Omental fat pad (tissue), 4 donors: ENCODE data around the gene HGS. TPM values are rescaled to one million over a fixed set of nuclear protein-coding genes. Genes with fewer than 3 reads are reported as not detected.

Source experiments
- ATAC-seq: fragments of 150-250 bp; one replicate; pipeline ENCODE4 v1.9.1; 2016; ENCODE audit warnings: mild to moderate bottlenecking, moderate library complexity; ENCODE audit not compliant: low FRiP score
- DNase-seq: peaks from one replicate; pipeline ENCODE4 v3.0.0-alpha.2; 2019; ENCODE audit warnings: low spot score
- total RNA-seq, 4 donors: library from RNA; depleted of rRNA; stranded (reverse); fragments of >200 nt; gene quantifications; one replicate each; pipeline ENCODE4 v1.1.0, GENCODE V29; 2016
- TF ChIP-seq, protein P1 (sequence below), 3 donors: fragments of 450-650 bp; IDR thresholded peaks; one replicate each; pipeline ENCODE4 v1.5.1; 2016 to 2017; ENCODE audit warnings: antibody characterized with exemption in 3 of 3, mild to moderate bottlenecking in 3 of 3, moderate library complexity in 2 of 3

HGS gene, protein sequence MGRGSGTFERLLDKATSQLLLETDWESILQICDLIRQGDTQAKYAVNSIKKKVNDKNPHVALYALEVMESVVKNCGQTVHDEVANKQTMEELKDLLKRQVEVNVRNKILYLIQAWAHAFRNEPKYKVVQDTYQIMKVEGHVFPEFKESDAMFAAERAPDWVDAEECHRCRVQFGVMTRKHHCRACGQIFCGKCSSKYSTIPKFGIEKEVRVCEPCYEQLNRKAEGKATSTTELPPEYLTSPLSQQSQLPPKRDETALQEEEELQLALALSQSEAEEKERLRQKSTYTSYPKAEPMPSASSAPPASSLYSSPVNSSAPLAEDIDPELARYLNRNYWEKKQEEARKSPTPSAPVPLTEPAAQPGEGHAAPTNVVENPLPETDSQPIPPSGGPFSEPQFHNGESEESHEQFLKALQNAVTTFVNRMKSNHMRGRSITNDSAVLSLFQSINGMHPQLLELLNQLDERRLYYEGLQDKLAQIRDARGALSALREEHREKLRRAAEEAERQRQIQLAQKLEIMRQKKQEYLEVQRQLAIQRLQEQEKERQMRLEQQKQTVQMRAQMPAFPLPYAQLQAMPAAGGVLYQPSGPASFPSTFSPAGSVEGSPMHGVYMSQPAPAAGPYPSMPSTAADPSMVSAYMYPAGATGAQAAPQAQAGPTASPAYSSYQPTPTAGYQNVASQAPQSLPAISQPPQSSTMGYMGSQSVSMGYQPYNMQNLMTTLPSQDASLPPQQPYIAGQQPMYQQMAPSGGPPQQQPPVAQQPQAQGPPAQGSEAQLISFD
- total RNA-seq: 100 to 1,000 TPM in 1 of 4 donors, 10 to 100 TPM in 3; 54.0 to 117 (median 66.9) TPM

DNA sequence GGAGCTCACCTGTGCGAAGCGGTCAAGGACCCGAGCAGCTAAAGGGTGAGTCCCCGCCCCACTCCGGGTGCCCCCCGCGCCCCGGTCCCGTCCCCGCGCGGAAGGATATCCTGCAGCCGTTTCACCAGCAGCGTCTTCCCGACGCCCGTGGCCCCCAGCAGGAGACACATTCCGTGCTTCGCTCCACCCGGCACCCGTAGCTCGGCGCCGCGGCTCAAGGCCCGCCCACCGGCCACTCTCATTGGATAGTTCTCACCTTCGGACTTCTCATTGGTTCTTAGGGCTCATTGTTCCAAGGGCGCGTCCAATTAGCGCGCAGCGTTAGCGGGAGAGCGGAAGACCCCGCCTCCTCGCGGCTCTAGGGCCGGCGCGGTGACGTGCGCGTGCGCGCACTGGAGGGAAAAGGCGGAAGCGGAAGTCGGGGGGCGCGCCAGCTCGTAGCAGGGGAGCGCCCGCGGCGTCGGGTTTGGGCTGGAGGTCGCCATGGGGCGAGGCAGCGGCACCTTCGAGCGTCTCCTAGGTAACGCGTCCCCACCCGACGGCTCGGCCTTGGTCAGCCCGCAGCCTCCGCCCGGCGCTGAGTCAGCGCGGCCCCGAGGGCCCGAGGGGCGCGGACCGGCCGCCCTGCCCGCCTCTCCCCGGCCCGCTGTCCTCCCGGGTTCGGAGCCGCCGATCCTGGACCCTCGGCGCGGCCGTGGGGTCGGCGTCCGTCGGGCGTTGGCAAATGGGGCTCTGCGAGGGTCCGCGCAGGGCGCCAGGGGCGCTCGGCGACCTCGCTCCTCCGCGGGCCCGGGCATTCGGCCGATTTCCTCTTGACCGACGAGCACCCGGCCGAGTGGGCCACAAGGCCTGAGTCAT, at the start of gene HGS, which contains the start of gene ARL16:
TSS of gene HGS (plus strand) at position 428 of the 858 bp plus-strand sequence. CDS start at position 484, 56 bp downstream.
TSS of gene ARL16 (minus strand) at position 214 of the 858 bp plus-strand sequence. CDS start at position 170, 44 bp downstream.
- DNase-seq: peak; percentile 92
- TF ChIP-seq, protein P1, sequence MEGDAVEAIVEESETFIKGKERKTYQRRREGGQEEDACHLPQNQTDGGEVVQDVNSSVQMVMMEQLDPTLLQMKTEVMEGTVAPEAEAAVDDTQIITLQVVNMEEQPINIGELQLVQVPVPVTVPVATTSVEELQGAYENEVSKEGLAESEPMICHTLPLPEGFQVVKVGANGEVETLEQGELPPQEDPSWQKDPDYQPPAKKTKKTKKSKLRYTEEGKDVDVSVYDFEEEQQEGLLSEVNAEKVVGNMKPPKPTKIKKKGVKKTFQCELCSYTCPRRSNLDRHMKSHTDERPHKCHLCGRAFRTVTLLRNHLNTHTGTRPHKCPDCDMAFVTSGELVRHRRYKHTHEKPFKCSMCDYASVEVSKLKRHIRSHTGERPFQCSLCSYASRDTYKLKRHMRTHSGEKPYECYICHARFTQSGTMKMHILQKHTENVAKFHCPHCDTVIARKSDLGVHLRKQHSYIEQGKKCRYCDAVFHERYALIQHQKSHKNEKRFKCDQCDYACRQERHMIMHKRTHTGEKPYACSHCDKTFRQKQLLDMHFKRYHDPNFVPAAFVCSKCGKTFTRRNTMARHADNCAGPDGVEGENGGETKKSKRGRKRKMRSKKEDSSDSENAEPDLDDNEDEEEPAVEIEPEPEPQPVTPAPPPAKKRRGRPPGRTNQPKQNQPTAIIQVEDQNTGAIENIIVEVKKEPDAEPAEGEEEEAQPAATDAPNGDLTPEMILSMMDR (IDR thresholded peaks at IDR 0.05): no peak

DNA sequence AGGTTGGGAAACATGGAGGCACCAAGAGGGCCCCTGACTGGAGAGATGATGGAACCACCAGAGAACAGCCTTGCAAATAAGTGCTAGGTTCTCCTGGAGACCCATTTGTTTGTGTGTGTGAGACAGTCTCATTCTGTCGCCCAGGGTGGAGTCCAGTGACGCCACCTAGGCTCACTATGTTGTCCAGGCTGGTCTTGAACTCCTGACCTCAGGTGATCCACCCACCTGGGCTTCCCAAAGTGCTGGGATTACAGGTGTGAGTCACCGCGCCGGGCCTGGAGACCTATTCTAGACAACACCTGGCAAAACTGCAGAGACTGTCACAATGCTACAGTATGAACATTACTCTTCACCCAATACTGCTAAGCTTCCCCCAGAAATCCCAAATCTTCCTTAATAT, 48.4 kb upstream of the HGS start:
- ATAC-seq (no peak), DNase-seq (no peak)
- TF ChIP-seq, protein P1 (IDR thresholded peaks at IDR 0.05): no peak

More for the DNA sequence above, at the start of gene HGS, which contains the start of gene ARL16:
- peak; percentile 95 for ATAC-seq

DNA sequence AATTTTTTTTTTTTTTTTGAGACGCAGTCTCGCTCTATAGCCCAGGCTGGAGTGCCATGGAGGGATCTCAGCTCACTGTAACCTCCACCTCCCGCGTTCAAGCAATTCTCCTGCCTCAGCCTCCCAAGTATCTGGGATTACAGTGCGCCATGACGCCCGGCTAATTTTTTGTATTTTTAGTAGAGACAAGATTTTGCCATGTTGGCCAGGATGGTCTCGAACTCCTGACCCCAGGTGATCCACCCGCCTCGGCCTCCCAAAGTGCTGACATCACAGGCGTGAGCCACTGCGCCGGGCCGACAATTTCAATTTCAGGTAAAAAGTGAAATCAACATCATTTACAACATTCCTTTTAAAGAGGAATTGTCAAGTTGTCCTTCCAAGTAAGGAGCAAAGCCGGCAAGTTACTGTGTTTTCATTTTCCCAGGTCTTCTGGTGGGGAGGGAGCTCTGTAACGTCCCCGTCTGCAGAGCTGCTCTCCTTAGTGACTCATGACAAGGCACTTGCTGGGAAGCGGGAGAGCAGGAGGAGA, 47.8 kb upstream of the HGS start:
- DNase-seq (no peak), ATAC-seq (peak; percentile 72)
- TF ChIP-seq, protein P1 (IDR thresholded peaks at IDR 0.05): no peak

DNA sequence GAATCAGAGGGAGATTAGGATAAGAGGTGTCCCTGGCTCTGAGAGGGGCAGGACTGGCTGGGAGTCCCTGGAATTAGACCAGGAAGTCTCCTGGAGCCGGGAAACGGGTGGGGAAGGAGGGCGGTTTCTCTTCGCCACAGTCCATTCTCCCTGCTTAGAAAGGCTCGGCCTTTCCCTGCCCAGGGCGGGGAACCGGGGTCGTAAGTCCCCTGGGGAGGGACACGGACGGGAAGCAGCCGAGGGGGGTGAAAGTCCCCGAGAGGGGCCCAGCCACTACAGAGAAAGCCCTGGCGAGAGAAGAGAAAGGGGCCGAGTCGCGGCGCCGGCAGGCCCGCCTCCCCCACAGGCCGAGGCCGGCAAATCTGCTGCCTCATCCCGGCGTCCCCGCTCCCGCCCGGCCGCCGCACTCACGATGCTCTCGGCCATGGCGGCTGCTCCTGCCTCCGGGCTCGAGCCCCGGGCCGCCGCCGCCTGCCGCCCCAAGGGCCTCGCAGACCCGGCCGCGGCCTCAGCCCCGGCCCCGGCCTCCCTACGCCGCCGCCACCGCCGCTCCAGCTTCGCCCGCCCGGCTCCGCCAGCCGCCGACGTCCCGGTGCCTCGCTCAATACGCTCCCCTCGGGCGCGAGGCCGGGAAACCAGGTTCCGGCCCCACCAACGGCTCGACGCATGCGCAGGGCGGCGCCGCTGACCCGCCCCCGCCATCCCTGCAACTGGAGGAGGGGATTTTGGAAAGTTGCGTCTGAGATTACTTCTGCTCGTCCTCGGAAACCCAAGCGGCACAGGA, 47.1 kb upstream of the HGS start, which contains the start of the genes NPLOC4 and TSPAN10:
TSS of gene NPLOC4 (minus strand) at position 608 of the 784 bp plus-strand sequence. CDS start at position 426, 182 bp downstream.
TSS of gene TSPAN10 (plus strand) at position 692 of the 784 bp plus-strand sequence. CDS start 5,217 bp downstream, outside the sequence.
- DNase-seq (peak; percentile 71), ATAC-seq (peak; percentile 97)
- TF ChIP-seq, protein P1 (IDR thresholded peaks at IDR 0.05): no peak

DNA sequence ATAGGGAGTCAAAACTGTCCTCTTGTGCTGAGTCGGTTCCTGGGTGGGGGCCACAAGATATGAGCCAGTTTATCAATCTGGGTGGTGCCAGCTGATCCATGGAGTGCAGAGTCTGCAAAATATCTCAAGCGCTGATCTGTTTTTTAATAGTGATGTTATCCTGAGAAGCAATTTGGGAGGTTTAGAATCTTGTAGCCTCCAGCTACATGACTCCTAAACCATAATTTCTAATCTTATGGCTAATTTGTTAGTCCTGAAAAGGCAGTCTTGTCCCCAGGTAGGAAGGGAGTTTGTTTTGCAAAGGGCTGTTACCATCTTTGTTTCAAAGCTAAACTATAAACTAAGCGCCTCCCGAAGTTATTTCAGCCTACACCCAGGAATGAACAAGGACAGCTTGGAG, 45.1 kb upstream of the HGS start:
- no peak for DNase-seq
- no peak for ATAC-seq
- TF ChIP-seq, protein P1 (IDR thresholded peaks at IDR 0.05): no peak
